ENCODE data around the gene C6. TPM values are rescaled to one million over a fixed set of nuclear protein-coding genes. Genes with fewer than 3 reads are reported as not detected.

The C6 gene
- total and polyA plus RNA-seq, 11 donors, result 3.2 to 151 (median 61.9) TPM

DNA sequence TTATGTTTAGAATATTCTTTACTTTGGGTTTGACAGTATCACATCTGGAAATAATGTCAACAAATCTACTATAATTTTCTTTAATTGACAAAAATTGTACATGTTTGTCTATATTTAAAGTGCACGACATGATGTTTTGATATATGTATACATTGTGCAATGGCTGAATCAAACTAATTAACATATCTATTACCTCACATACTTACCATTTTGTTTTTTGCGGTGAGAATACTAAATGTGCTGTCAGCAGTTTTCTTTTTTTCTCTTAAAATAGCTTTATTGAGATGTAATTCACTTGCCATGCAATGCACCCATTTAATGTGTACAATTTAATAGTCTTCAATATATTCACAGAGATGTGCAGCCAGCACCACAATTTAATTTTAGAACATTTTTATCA lies 10.6 kb upstream of the C6 start:
- Histone ChIP-seq H3K27me3 (no peaks in the 10 kb centered on the region), H3K9me3 (peaks cover 0 to 28% (median 3%) of the 10 kb centered on the region in 12 donors), H3K4me3 (no peak overlapping the region), H3K4me1 (peaks cover 0 to 16% (median 5%) of the 10 kb centered on the region in 12 donors), H3K27ac (no peak overlapping the region), H3K36me3 (no peaks in the 10 kb centered on the region)
- intact Hi-C loops (cut with DNase I), result no loop called here
- TF ChIP-seq POLR2A (IDR thresholded peaks at IDR 0.05) (no peak), CTCF (IDR thresholded peaks at IDR 0.05) (no peak)
- no peak for ATAC-seq
- DNase-seq, result no peak
- WGBS, 4 donors, result 93 to 98% (median 97%) methylated on average over 2 of the region's 2 CpGs

GRCh38 chr5:41219658-41220269 lies 6.4 kb upstream of the C6 start:
- H3K27ac ChIP-seq, result peak overlapping the region in 8 of 12 donors; percentile 28 to 72 (median 45)
- no peak overlapping the region for H3K4me3 ChIP-seq
- no peaks in the 10 kb centered on the region for H3K9me3 ChIP-seq
- H3K27me3 ChIP-seq, result no peaks in the 10 kb centered on the region
- WGBS, 4 donors, result 51 to 75% (median 61%) methylated on average over 2 of the region's 2 CpGs
- H3K36me3 ChIP-seq, result no peaks in the 10 kb centered on the region
- DNase-seq (no peak), ATAC-seq (peak in 2 of 4 donors; percentile 10 to 45)
- intact Hi-C loops (cut with DNase I), result no loop called here
- TF ChIP-seq POLR2A (IDR thresholded peaks at IDR 0.05) (no peak), CTCF (IDR thresholded peaks at IDR 0.05) (no peak)
- H3K4me1 ChIP-seq, result peaks cover 0 to 22% (median 9%) of the 10 kb centered on the region in 12 donors

- TF ChIP-seq CTCF (IDR thresholded peaks at IDR 0.05) (no peak), POLR2A (IDR thresholded peaks at IDR 0.05) (no peak)
- DNase-seq (peak in 1 of 5 donors; percentile 27), ATAC-seq (peak; percentile 57 to 85 (median 73))
- H3K4me3 ChIP-seq, result no peak overlapping the region
- H3K9me3 ChIP-seq, result no peaks in the 10 kb centered on the region
- 78 to 94% (median 88%) methylated on average over 1 of the region's 1 CpG for WGBS, 4 donors
- H3K36me3 ChIP-seq, result no peaks in the 10 kb centered on the region
- peak overlapping the region in 10 of 12 donors; percentile 1 to 72 (median 44) for H3K27ac ChIP-seq
- peaks cover 0 to 22% (median 9%) of the 10 kb centered on the region in 12 donors for H3K4me1 ChIP-seq
- intact Hi-C loops (cut with DNase I), result no loop called here
- H3K27me3 ChIP-seq, result no peaks in the 10 kb centered on the region
Observed at GRCh38 chr5:41218929-41219657, 5.8 kb upstream of the C6 start.

GRCh38 chr5:41214182-41214581 lies 850 bp upstream of the C6 start:
- intact Hi-C loops (cut with DNase I), result no loop called here
- Histone ChIP-seq H3K27ac (no peak overlapping the region), H3K27me3 (no peaks in the 10 kb centered on the region), H3K9me3 (peaks cover 0 to 6% (median 0%) of the 10 kb centered on the region in 12 donors), H3K36me3 (no peaks in the 10 kb centered on the region), H3K4me1 (peaks cover 0 to 9% (median 6%) of the 10 kb centered on the region in 12 donors), H3K4me3 (no peak overlapping the region)
- TF ChIP-seq CTCF (IDR thresholded peaks at IDR 0.05), result no peak
- no peak for TF ChIP-seq POLR2A (IDR thresholded peaks at IDR 0.05)
- no peak for ATAC-seq
- no peak for DNase-seq

All from heart left ventricle (tissue), 16 donors.